Ovary (tissue), 9 donors: Measurements from ENCODE around the gene SACM1L. TPM values are rescaled to one million over a fixed set of nuclear protein-coding genes. Genes with fewer than 3 reads are reported as not detected.

Source experiments
- DNase-seq, 5 donors: peaks; one replicate each; pipeline ENCODE4 v3.0.0-alpha.2; 2019 to 2020
- H3K27ac ChIP-seq, 2 donors: fragments of 200-600 bp; one replicate each; pipeline versions ENCODE4 v1.5.1 to v1.8.0; 2019 to 2022
- H3K27me3 ChIP-seq: fragments of 200-600 bp; one replicate; pipeline ENCODE4 v1.8.0; 2022
- H3K36me3 ChIP-seq: fragments of 200-600 bp; sonication (generic); one replicate; pipeline ENCODE4 v1.5.1; 2019
- H3K4me1 ChIP-seq: one replicate; pipeline ENCODE4 v1.8.1; 2013; ENCODE audit warnings: mild to moderate bottlenecking, moderate library complexity; ENCODE audit not compliant: insufficient read depth
- H3K4me3 ChIP-seq: fragments of 200-600 bp; sonication (generic); one replicate; pipeline ENCODE4 v1.5.1; 2017
- H3K9me3 ChIP-seq, 2 donors: fragments of 200-600 bp in 1 of 2; sonication (generic) in 1 of 2; one replicate each; pipeline versions ENCODE4 v1.5.1 to v1.8.1; 2013 to 2019; ENCODE audit warnings: mild to moderate bottlenecking in 1 of 2, moderate library complexity in 1 of 2
- CTCF ChIP-seq, 3 donors: fragments of 450-650 bp in 2 of 3; fragments of 200-600 bp in 1 of 3; IDR thresholded peaks; one replicate each; pipeline versions ENCODE4 v1.5.1 to v1.8.0; 2016 to 2022; ENCODE audit warnings: antibody characterized with exemption in 3 of 3, mild to moderate bottlenecking in 1 of 3
- EP300 ChIP-seq: sonication (generic); formaldehyde crosslinking; IDR thresholded peaks from one replicate; pipeline ENCODE4 v1.6.1; 2017; ENCODE audit warnings: antibody characterized with exemption
- POLR2A ChIP-seq: fragments of 450-650 bp; IDR thresholded peaks from one replicate; pipeline ENCODE4 v1.6.1; 2017; ENCODE audit warnings: antibody characterized with exemption, mild to moderate bottlenecking, moderate library complexity
- WGBS, 3 donors: extraction: QIAGEN DNeasy Blood & Tissue Kit in 1 of 3; methylation state at CpG; one replicate each; pipeline versions ENCODE4 v1.1.5 to v1.1.7; 2013 to 2017; 5-methylcytosine and 5-hydroxymethylcytosine counted together
- intact Hi-C, 4 donors: fragments of 100-400 bp; cut with DNase I; formaldehyde crosslinking; loops; one replicate each; pipeline versions ENCODE4 v1.11.0 to v1.15.1; 2022 to 2023
- polyA plus RNA-seq, 2 donors: library from polyadenylated mRNA; stranded (reverse); fragments of 200-250 nt in 1 of 2; fragments of 350-450 nt in 1 of 2; fragmentation: Illumina TruSeq in 1 of 2; extraction: RNeasy Lipid Tissue Mini Kit (QIAGEN cat#74804) in 1 of 2; gene quantifications; one replicate each; pipeline ENCODE4 v1.2.3, GENCODE V29; 2013 to 2014
- total RNA-seq, 7 donors: library from RNA; depleted of rRNA in 2 of 7; stranded (reverse); fragments of >200 nt in 2 of 7; fragmentation: NEBNext Ultra II Directional in 3 of 7; extraction: Animal tissue kit (Norgen Biotek cat#: 25700) in 3 of 7; gene quantifications; one replicate each; pipeline versions ENCODE4 v1.1.0 to v1.2.4, GENCODE V29; 2016 to 2023
- donor health status: DM: no; HTN: no; CAD: no; lungs with moderate emphysema.
- donor health status: DM: no; HTN: no; CAD: no.
- donor health status: Bipolar disorder and iron deficiency.
- donor health status: DM: yes; HTN: yes; CAD: no.
- donor health status: DM: no; HTN: no; CAD: no.
- donor health status: DM: yes; HTN: yes; CAD: no.

The SACM1L gene
- total and polyA plus RNA-seq, 9 donors, result 19.0 to 47.3 (median 32.1) TPM

GRCh38 chr3:45772341-45773035 lies 83.3 kb downstream of the SACM1L start:
- H3K4me3 ChIP-seq, result no peak overlapping the region
- intact Hi-C loops, result no loop called here
- H3K4me1 ChIP-seq, result no peaks in the 10 kb centered on the region
- H3K27me3 ChIP-seq, result no peaks in the 10 kb centered on the region
- no peak overlapping the region for H3K27ac ChIP-seq
- TF ChIP-seq EP300 (no peak), POLR2A (no peak)
- WGBS, 3 donors, result 89 to 92% (median 90%) methylated on average over 16 of the region's 16 CpGs
- no peak for DNase-seq
- no peaks in the 10 kb centered on the region for H3K9me3 ChIP-seq
- no peaks in the 10 kb centered on the region for H3K36me3 ChIP-seq

GRCh38 chr3:45773072-45773471 lies 83.9 kb downstream of the SACM1L start:
- Histone ChIP-seq H3K9me3 (no peaks in the 10 kb centered on the region), H3K27me3 (no peaks in the 10 kb centered on the region), H3K4me1 (no peaks in the 10 kb centered on the region), H3K4me3 (no peak overlapping the region), H3K36me3 (no peaks in the 10 kb centered on the region), H3K27ac (no peak overlapping the region)
- WGBS, 3 donors, result 87 to 92% (median 92%) methylated on average over 5 of the region's 5 CpGs
- DNase-seq, result no peak
- TF ChIP-seq CTCF (IDR thresholded peaks at IDR 0.05) (no peak), EP300 (no peak), POLR2A (no peak)
- intact Hi-C loops, result no loop called here

- intact Hi-C loops, result no loop called here
- no peak for DNase-seq
- Histone ChIP-seq H3K9me3 (no peaks in the 10 kb centered on the region), H3K4me1 (no peaks in the 10 kb centered on the region), H3K36me3 (no peaks in the 10 kb centered on the region), H3K27me3 (no peaks in the 10 kb centered on the region), H3K4me3 (no peak overlapping the region), H3K27ac (no peak overlapping the region)
- TF ChIP-seq CTCF (IDR thresholded peaks at IDR 0.05), result no peak
- no peak for TF ChIP-seq EP300
- TF ChIP-seq POLR2A, result no peak
- WGBS, 3 donors, result 53 to 61% (median 59%) methylated on average over 7 of the region's 7 CpGs
Observed at GRCh38 chr3:45773714-45774449, 84.7 kb downstream of the SACM1L start.

- no peaks in the 10 kb centered on the region for H3K36me3 ChIP-seq
- H3K4me3 ChIP-seq, result no peak overlapping the region
- no peaks in the 10 kb centered on the region for H3K9me3 ChIP-seq
- no peak overlapping the region for H3K27ac ChIP-seq
- 73 to 83% (median 81%) methylated on average over 8 of the region's 8 CpGs for WGBS, 3 donors
- intact Hi-C loops, result no loop called here
- H3K27me3 ChIP-seq, result no peaks in the 10 kb centered on the region
- no peaks in the 10 kb centered on the region for H3K4me1 ChIP-seq
- DNase-seq, result no peak
- TF ChIP-seq CTCF (IDR thresholded peaks at IDR 0.05) (no peak), EP300 (no peak), POLR2A (no peak)
Observed at GRCh38 chr3:45774581-45775521, 85.7 kb downstream of the SACM1L start.
